Thoracic aorta (tissue), 2 donors: ENCODE data around the gene NCL. TPM values are rescaled to one million over a fixed set of nuclear protein-coding genes. Genes with fewer than 3 reads are reported as not detected.
A peak's percentile ranks its signal among the peaks of the same experiment; 100 is the strongest.

Experiments used
- ATAC-seq: fragments of 150-250 bp; one replicate; pipeline ENCODE4 v1.8.0; 2017; ENCODE audit warnings: low read depth; ENCODE audit not compliant: insufficient number of reproducible peaks, low FRiP score
- DNase-seq: peaks from one replicate; pipeline ENCODE4 v3.0.0-alpha.2; 2020; ENCODE audit warnings: low spot score
- H3K27ac ChIP-seq, 2 donors: fragments of 200-600 bp; sonication (generic); 1 replicate in 1 of 2; 2 replicates in 1 of 2; pipeline ENCODE4 v1.5.1; 2016; ENCODE audit warnings: mild to moderate bottlenecking in 2 of 2, moderate library complexity in 2 of 2
- H3K27me3 ChIP-seq: fragments of 200-600 bp; sonication (generic); replicated peaks from 2 replicates; pipeline ENCODE4 v1.6.0; 2016; ENCODE audit warnings: mild to moderate bottlenecking; ENCODE audit not compliant: insufficient read depth
- H3K36me3 ChIP-seq: fragments of 200-600 bp; sonication (generic); one replicate; pipeline ENCODE4 v1.5.1; 2016
- H3K4me1 ChIP-seq, 2 donors: fragments of 200-600 bp; sonication (generic); 1 replicate in 1 of 2; 2 replicates in 1 of 2; pipeline versions ENCODE4 v1.5.1 to v1.6.0; 2016; ENCODE audit warnings: low read depth in 2 of 2, mild to moderate bottlenecking in 1 of 2; ENCODE audit not compliant: control insufficient read depth in 1 of 2
- H3K4me3 ChIP-seq: fragments of 200-600 bp; sonication (generic); 2 replicates; pipeline ENCODE4 v1.5.1; 2016; ENCODE audit warnings: mild to moderate bottlenecking
- H3K9me3 ChIP-seq: fragments of 200-600 bp; sonication (generic); 2 replicates; pipeline ENCODE4 v1.5.1; 2016
- total RNA-seq, 2 donors: library from RNA; depleted of rRNA; stranded (reverse); fragments of >200 nt; gene quantifications; one replicate each; pipeline versions ENCODE4 v1.1.0 to v1.2.3, GENCODE V29; 2016
- TF ChIP-seq, protein P1 (sequence below): fragments of 200-600 bp; sonication (generic); IDR thresholded peaks from one replicate; pipeline ENCODE4 v1.5.1; 2019; ENCODE audit warnings: antibody characterized with exemption

The NCL gene
- total RNA-seq, 2 donors from 2014 or later = 80.4 to 210 TPM

DNA sequence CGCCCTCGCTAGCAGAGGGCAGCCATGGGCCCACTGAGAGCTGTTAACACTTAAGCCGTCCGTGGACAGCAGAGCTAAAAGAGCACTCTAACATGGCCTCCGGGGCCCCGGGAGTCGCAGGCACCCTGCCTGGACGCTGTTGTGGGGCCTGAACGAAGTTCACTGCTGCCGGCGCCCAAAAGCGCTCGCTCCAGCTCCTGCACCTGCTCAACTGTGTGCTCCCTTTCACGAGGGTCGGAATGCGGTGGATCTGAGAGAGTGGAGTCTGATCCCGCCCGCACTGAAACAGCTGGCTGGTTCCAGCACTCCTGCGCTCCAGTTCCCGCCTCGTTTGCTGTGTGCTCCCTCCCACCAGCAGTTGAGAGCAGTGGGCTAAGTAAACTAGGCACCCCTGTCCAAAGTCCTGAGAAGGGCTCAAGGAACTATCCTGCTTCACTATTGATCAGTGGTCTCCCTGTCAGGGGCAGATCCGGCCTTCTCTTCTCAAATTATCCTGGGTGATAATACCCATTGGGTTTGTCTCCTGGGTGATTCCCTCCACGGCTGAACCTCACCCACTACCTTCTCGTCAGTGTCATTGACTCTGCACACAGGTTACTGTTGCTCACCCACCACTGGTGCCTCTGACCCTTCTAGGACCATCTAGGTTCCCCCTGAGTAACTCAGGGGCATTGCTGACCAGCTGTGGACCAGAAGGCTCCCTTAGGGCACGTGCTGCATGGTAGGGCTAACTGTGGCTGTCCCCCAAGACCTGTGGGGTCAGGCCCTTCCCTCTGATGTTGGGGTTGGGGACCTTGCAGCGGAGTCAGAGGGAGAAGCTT lies 45.3 kb downstream of the NCL start:
- TF ChIP-seq, protein P1, sequence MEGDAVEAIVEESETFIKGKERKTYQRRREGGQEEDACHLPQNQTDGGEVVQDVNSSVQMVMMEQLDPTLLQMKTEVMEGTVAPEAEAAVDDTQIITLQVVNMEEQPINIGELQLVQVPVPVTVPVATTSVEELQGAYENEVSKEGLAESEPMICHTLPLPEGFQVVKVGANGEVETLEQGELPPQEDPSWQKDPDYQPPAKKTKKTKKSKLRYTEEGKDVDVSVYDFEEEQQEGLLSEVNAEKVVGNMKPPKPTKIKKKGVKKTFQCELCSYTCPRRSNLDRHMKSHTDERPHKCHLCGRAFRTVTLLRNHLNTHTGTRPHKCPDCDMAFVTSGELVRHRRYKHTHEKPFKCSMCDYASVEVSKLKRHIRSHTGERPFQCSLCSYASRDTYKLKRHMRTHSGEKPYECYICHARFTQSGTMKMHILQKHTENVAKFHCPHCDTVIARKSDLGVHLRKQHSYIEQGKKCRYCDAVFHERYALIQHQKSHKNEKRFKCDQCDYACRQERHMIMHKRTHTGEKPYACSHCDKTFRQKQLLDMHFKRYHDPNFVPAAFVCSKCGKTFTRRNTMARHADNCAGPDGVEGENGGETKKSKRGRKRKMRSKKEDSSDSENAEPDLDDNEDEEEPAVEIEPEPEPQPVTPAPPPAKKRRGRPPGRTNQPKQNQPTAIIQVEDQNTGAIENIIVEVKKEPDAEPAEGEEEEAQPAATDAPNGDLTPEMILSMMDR = no peak
- Histone ChIP-seq H3K9me3 (no peaks in the 10 kb centered on the region), H3K27me3 (no peaks in the 10 kb centered on the region), H3K4me1 (peaks cover 0 to 6% of the 10 kb centered on the region in 2 donors), H3K36me3 (no peaks in the 10 kb centered on the region), H3K4me3 (no peak overlapping the region), H3K27ac (no peak overlapping the region)
- no peak for ATAC-seq
- no peak for DNase-seq

DNA sequence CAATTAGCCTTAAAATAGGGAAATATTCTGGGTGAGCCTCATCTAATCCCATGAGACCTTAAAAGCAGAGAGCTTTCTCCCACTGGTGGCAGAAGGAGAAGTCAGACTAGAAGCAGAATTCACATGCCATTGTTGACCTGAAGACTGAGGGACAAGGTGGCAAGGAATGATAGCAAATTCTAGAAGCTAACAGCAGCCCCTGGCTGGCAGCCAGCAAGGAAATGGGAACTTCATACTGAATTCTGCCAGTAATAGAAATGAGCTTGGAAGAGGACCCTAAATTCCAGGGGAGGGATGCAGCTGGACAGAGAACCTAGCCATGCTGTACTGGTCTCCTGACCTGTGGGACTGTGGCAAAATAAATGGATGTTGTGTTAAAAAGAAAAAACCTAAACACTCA lies 49.3 kb downstream of the NCL start:
- no peak for DNase-seq
- Histone ChIP-seq H3K36me3 (no peaks in the 10 kb centered on the region), H3K27me3 (no peaks in the 10 kb centered on the region), H3K4me1 (peaks cover 0 to 11% of the 10 kb centered on the region in 2 donors), H3K4me3 (no peak overlapping the region), H3K27ac (no peak overlapping the region), H3K9me3 (no peaks in the 10 kb centered on the region)
- ATAC-seq = no peak
- TF ChIP-seq, protein P1 = no peak

DNA sequence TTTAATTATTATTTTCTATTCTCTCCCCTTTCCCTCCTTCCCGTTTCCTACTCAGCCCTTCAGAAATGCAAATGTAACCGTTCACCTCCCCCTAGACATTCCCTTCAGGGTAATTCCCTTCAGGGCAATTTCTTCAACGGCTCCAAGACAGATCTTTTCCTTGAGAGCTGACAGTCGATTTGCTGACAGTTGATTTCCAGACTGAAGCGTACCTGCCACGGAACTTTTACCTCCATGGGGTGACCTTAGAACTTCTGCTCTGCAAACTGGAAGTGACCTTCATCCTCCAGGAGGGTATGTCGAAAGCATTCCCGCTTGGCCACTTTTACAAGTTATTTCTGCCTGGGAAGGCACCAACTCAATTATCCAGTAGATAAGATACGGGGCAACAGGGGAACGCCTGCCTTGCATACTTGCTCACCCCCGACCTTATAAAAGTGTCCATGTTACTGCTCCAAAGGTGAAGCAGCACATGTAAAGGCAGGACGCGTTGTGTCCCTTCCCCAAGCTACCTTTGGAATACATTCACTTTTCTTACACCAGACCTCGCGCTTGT lies 50.3 kb downstream of the NCL start:
- no peak for DNase-seq

DNA sequence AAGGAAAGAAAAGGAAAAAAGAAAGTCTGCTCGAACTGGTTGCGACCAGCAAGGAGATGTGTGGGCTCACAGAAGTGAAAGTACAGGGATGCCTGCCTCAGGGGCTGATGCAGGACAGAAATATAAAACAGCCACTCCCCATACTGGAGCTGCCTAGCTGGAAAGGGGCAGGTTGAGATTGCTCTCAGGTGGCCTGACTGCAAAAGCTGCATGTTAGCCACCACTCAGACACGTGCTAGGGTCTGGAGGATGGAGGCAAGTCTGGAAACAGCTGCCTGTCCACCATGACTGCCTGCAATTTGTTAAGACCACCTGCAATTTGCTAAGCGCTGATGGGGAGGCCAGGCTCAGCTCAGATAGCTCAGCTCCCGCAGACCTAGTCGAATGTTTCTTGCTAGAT lies 50.8 kb downstream of the NCL start:
- H3K4me1 ChIP-seq = peaks cover 0 to 11% of the 10 kb centered on the region in 2 donors
- no peaks in the 10 kb centered on the region for H3K36me3 ChIP-seq
- H3K9me3 ChIP-seq = no peaks in the 10 kb centered on the region
- TF ChIP-seq, protein P1 = no peak
- ATAC-seq (no peak), DNase-seq (no peak)
- no peak overlapping the region for H3K4me3 ChIP-seq
- H3K27ac ChIP-seq = no peak overlapping the region
- H3K27me3 ChIP-seq = no peaks in the 10 kb centered on the region

More for the DNA sequence above, 50.3 kb downstream of the NCL start:
- TF ChIP-seq, protein P1 = no peak
- no peak for ATAC-seq
- no peaks in the 10 kb centered on the region for H3K9me3 ChIP-seq
- no peaks in the 10 kb centered on the region for H3K36me3 ChIP-seq
- H3K4me1 ChIP-seq = peaks cover 0 to 11% of the 10 kb centered on the region in 2 donors
- no peaks in the 10 kb centered on the region for H3K27me3 ChIP-seq
- no peak overlapping the region for H3K27ac ChIP-seq
- H3K4me3 ChIP-seq = no peak overlapping the region

DNA sequence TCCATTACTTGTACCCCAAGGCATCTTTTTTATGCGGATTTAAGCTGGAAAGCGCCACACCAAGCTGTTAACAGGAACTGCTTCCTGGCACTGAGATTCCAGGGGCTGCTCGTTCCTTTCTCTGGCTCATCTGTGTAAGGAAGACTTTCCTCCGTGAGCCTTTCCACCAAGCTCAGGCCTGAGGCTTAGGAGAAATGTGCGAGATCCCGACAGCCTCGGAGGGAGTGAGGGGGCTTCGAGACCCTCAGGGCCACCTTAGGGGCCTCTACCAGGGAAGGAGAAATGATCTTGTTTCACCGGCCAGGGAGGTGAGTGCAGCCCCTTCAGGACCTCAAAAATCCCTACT lies 51.7 kb downstream of the NCL start:
- Histone ChIP-seq H3K27ac (peak overlapping the region in 1 of 2 donors; percentile 49), H3K4me1 (peaks cover 0 to 18% of the 10 kb centered on the region in 2 donors), H3K36me3 (no peaks in the 10 kb centered on the region), H3K27me3 (no peaks in the 10 kb centered on the region), H3K4me3 (peak overlapping the region; percentile 89), H3K9me3 (no peaks in the 10 kb centered on the region)
- TF ChIP-seq, protein P1 = no peak
- no peak for DNase-seq
- no peak for ATAC-seq
